22Rv1 (cell line): ENCODE data around the gene PLOD3.

Experiments used
- H3K27ac ChIP-seq: fragments of 450-650 bp; 2 replicates; pipeline ENCODE4 v1.5.1; 2017
- CTCF ChIP-seq: fragments of 450-650 bp; IDR thresholded peaks from 2 replicates; pipeline ENCODE4 v1.5.1; 2017; ENCODE audit warnings: mild to moderate bottlenecking
- ZFX ChIP-seq: fragments of 450-650 bp; IDR thresholded peaks from 2 replicates; pipeline ENCODE4 v1.6.1; 2017; ENCODE audit warnings: antibody characterized with exemption, borderline replicate concordance

Gene PLOD3

GRCh38 chr7:101164071-101164840, 53.1 kb downstream of the PLOD3 start:
- H3K27ac ChIP-seq, result peak overlapping the region; percentile 100
- TF ChIP-seq ZFX, result no peak
- no peak for TF ChIP-seq CTCF

- TF ChIP-seq ZFX (no peak), CTCF (no peak)
- peak overlapping the region; percentile 100 for H3K27ac ChIP-seq
Observed at GRCh38 chr7:101163279-101164070, 53.9 kb downstream of the PLOD3 start.

- TF ChIP-seq ZFX, result no peak
- no peak; the same call in 1 of the 2 replicates for TF ChIP-seq CTCF
- peak overlapping the region; percentile 100 for H3K27ac ChIP-seq
Observed at GRCh38 chr7:101162551-101163278, 54.7 kb downstream of the PLOD3 start.

- peak overlapping the region; percentile 100 for H3K27ac ChIP-seq
Observed at GRCh38 chr7:101161692-101162471, 55.5 kb downstream of the PLOD3 start.

GRCh38 chr7:101160910-101161309, 56.5 kb downstream of the PLOD3 start:
- H3K27ac ChIP-seq, result peak overlapping the region; percentile 100
- no peak for TF ChIP-seq ZFX
- TF ChIP-seq CTCF, result no peak

More at GRCh38 chr7:101161692-101162471, 55.5 kb downstream of the PLOD3 start:
- TF ChIP-seq CTCF, result no peak
- TF ChIP-seq ZFX, result no peak

GRCh38 chr7:101159696-101160674, 57.4 kb downstream of the PLOD3 start:
- TF ChIP-seq CTCF (no peak), ZFX (no peak)
- peak overlapping the region; percentile 100 for H3K27ac ChIP-seq
